T-helper 17 cell (primary cell): ENCODE results near the gene STXBP1. TPM values are rescaled to one million over a fixed set of nuclear protein-coding genes. Genes with fewer than 3 reads are reported as not detected.

Experiments used
- ATAC-seq: fragments of 150-1000 bp; cut with Tn5 transposase; 2 replicates; pipeline ENCODE4 v1.10.0; 2021; ENCODE audit warnings: mild to moderate bottlenecking, moderate library complexity
- DNase-seq, 3 donors: peaks; one replicate each; pipeline versions ENCODE4 v3.0.0 to v3.0.0-alpha.2; 2020 to 2021
- H3K9me3 ChIP-seq: one replicate; pipeline ENCODE4 v1.7.0; 2013; ENCODE audit warnings: low read length, mild to moderate bottlenecking; ENCODE audit not compliant: control insufficient read depth, poor library complexity, severe bottlenecking
- H3K27ac Mint-ChIP-seq: one replicate; pipeline ENCODE4 v1.8.0; 2022; ENCODE audit warnings: mild to moderate bottlenecking, moderate library complexity, mixed read lengths
- H3K27me3 Mint-ChIP-seq: one replicate; pipeline ENCODE4 v1.8.0; 2022; ENCODE audit warnings: mixed read lengths
- H3K36me3 Mint-ChIP-seq: one replicate; pipeline ENCODE4 v1.8.0; 2022; ENCODE audit warnings: low read depth, mixed read lengths
- H3K4me1 Mint-ChIP-seq: one replicate; pipeline ENCODE4 v1.8.0; 2022; ENCODE audit warnings: mild to moderate bottlenecking, mixed read lengths
- H3K4me3 Mint-ChIP-seq: one replicate; pipeline ENCODE4 v1.8.0; 2022; ENCODE audit warnings: mild to moderate bottlenecking, moderate library complexity, mixed read lengths
- total RNA-seq, 4 donors: library from RNA in 2 of 4; stranded (reverse) in 2 of 4; gene quantifications; one replicate each; pipeline ENCODE4 v1.2.3 and lab custom pipeline; 2022 to 2026

Gene STXBP1
- total RNA-seq, 2 donors from 2014 or later, result 6.3 to 8.4 TPM

DNA sequence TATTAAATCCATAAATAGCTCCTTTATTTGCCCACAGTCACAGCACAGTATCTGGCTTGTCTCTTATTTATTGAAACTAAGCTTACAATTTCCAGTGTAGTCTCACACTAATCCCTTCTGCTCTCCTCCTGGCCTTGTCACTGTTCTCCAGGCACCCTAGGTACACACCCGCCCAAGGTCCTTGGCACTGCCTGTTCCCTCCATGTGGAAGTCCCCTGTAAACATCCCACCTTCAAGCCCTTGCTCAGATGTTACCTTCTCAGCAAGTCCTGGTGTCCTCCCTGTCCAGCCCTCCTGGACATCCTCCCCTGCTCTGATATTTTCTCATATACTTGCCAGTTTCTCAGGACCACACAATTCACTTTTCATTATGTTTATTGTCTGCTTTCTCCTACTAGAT is 50.5 kb downstream of the STXBP1 start:
- H3K27me3 Mint-ChIP-seq, result peaks cover 6% of the 10 kb centered on the region
- no peak overlapping the region for H3K4me3 Mint-ChIP-seq
- ATAC-seq (no peak), DNase-seq (no peak)
- no peaks in the 10 kb centered on the region for H3K9me3 ChIP-seq
- no peaks in the 10 kb centered on the region for H3K4me1 Mint-ChIP-seq
- no peak overlapping the region for H3K27ac Mint-ChIP-seq
- peaks cover 8% of the 10 kb centered on the region for H3K36me3 Mint-ChIP-seq

DNA sequence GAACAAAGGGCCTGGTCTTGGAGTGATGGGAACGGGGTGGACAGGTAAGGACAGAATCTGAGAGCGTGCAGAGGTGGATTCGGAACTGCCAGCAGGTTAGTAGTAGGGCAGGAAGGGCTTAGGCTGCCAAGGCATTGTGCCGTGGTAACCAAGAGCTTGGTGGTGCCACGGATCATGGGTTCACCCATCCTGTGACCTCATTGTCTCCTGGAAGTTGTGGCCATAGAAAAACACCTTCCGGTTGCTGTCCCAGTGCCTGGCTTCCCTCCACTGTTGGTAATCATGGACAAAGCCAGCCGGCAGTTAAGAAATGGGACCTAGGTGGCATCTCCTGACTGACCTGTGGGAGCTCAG is 52.2 kb downstream of the STXBP1 start:
- Mint-ChIP-seq H3K27ac (no peak overlapping the region), H3K27me3 (peaks cover 6% of the 10 kb centered on the region), H3K4me1 (no peaks in the 10 kb centered on the region), H3K4me3 (no peak overlapping the region), H3K36me3 (peaks cover 8% of the 10 kb centered on the region)
- ATAC-seq (no peak), DNase-seq (no peak)
- H3K9me3 ChIP-seq, result no peaks in the 10 kb centered on the region

DNA sequence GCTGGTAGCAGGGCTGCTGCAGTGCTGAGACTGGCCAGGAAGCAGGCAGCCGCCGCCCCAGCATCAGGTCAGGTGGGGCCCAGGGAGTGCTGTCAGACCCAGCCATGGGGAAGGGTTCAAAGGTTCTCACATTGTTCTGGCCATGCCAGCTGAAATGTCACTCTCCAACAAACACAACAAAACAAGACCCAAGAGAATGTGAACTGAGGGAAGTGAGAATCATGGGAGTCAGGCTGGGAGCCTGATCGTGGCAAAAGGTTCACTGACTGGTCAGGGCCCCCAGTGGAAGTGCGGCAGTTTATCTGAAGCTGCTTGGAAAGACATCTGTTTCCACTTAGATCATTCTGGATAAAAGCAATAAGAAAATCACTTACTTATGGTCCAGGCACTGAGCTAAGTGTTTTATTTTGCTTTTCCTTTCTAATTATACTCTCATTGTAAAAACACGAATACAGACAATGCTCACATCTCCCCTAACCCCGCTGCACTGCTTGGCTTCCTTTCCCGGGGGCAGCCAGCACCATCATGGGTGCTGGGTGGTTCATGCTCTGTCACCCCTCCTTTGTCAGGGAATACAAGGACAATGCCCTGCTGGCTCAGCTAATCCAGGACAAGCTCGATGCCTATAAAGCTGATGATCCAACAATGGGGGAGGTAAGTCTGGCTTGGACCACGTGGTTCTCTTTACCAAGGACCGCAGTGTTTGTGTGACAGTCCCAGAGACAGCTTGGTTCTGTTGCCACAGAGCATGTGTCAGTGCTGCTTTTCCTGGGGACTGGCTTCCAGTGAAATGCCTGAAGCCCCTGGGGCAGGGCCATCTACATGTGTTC is 52.8 kb downstream of the STXBP1 start:
- Mint-ChIP-seq H3K27me3 (peaks cover 6% of the 10 kb centered on the region), H3K36me3 (peaks cover 8% of the 10 kb centered on the region), H3K4me3 (no peak overlapping the region), H3K4me1 (no peaks in the 10 kb centered on the region), H3K27ac (no peak overlapping the region)
- ATAC-seq, result no peak
- no peak for DNase-seq
- H3K9me3 ChIP-seq, result no peaks in the 10 kb centered on the region

DNA sequence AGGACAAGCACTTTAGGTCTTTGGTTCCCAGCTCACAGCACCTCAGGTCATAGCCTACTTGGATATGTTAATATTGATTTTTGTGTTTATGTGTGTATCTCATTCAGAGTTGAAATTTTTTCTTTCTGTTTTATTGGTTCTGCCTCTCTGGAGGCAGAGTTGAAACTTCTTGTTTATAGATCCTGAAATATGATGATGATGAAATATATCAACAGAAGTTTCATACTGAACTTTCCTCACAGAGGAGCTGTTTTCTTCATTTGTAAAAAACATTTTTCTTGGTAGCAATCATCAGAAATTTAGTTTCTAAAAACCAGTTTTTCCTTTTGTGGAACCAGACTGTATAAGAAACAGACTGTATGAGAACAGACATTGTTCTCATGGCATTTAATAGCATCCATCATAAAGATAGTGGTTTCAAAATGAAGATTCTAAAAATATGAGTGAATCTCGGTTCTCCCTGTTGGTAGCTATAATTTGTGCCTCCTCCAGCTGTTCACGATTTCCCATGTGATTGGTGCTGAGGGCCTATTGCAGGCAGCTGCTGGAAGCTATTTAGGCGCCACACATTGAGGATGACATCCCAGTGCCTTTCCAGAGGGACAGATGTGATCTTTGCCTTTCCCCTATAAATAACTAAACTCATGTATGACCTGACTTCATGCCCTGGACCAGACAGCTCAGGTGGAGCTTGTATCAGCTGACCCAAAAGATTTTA is 55.2 kb downstream of the STXBP1 start:
- Mint-ChIP-seq H3K36me3 (peaks cover 12% of the 10 kb centered on the region), H3K4me3 (no peak overlapping the region), H3K4me1 (peaks cover 3% of the 10 kb centered on the region), H3K27me3 (peaks cover 6% of the 10 kb centered on the region), H3K27ac (no peak overlapping the region)
- DNase-seq (no peak), ATAC-seq (no peak)
- H3K9me3 ChIP-seq, result no peaks in the 10 kb centered on the region

DNA sequence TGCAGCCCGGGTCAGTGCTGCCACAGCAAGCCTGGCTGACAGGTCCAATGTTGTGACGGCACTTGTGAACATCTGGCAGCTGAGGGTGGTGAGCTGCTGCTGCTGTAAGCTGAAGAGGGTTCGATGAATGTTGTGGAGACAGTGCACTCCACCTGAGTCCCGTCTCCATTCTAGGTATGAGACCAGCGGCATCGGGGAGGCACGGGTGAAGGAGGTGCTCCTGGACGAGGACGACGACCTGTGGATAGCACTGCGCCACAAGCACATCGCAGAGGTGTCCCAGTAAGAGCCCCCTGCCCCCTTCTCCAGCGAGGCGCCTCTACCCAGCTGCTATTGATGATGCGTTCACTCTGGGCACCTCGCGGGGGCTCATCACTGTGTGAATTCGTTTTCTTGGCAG is 55.8 kb downstream of the STXBP1 start:
- DNase-seq (no peak), ATAC-seq (no peak)
- Mint-ChIP-seq H3K4me1 (peaks cover 3% of the 10 kb centered on the region), H3K36me3 (peaks cover 8% of the 10 kb centered on the region), H3K27me3 (peaks cover 6% of the 10 kb centered on the region), H3K4me3 (no peak overlapping the region), H3K27ac (no peak overlapping the region)
- H3K9me3 ChIP-seq, result no peaks in the 10 kb centered on the region

DNA sequence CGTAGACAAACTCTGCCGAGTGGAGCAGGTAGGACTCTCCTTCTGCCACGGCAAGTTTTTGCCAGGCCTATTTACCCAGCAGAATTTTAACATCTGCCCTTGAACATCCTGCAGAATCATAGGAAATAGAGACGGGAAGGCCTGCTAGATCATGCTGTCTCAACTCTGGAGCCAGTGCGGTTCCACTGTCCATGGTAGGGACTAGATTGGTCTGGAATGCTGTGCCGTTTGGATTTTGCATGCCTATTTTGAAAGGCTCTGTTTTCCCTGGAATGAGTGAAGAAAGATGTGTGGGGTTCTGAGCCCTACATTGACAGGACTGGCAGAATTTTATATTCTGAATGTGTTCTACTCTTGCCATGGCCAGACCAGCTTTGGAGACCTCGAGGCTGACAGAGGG is 61.2 kb downstream of the STXBP1 start:
- peaks cover 4% of the 10 kb centered on the region for H3K36me3 Mint-ChIP-seq
- H3K27ac Mint-ChIP-seq, result no peak overlapping the region
- H3K9me3 ChIP-seq, result no peaks in the 10 kb centered on the region
- no peaks in the 10 kb centered on the region for H3K27me3 Mint-ChIP-seq
- H3K4me3 Mint-ChIP-seq, result no peak overlapping the region
- ATAC-seq (no peak), DNase-seq (no peak)
- peaks cover 6% of the 10 kb centered on the region for H3K4me1 Mint-ChIP-seq

DNA sequence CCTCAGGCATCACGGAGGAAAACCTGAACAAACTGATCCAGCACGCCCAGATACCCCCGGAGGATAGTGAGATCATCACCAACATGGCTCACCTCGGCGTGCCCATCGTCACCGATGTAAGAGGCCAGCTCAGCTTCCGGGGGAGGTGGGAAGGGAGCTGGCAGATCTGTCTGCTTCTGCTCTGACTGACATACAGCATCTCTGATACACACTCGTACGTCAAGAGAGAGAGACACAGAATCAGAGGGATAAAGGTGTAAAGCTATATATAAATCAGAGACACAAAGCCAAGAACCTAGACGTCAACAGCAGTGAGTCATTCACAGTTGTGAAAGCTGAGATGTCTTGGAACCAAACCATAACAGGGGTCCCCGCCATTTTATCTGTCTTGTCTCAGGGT is 64.6 kb downstream of the STXBP1 start:
- Mint-ChIP-seq H3K27ac (no peak overlapping the region), H3K4me3 (no peak overlapping the region), H3K27me3 (no peaks in the 10 kb centered on the region), H3K4me1 (peaks cover 7% of the 10 kb centered on the region), H3K36me3 (no peaks in the 10 kb centered on the region)
- ATAC-seq, result no peak
- no peaks in the 10 kb centered on the region for H3K9me3 ChIP-seq
- DNase-seq, result no peak

DNA sequence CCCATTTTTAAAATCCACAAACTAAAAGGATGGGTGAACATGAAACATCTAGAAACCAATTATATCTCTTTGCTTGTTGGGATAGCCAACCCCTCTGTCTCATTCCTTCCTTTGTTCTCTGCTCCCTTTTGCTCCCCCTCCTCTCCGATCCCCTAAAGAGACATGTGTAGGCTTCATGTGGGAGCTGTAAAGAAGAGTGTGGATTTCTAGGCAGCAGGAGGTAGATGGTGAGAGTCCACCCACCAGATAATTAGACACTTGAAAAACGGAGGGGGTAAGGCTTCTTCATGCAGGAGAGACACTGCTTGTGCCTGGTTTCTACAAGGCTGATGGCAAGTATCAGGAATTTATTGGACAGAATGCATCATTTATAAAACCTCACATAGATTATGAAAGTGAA is 67.4 kb downstream of the STXBP1 start:
- Mint-ChIP-seq H3K36me3 (no peaks in the 10 kb centered on the region), H3K4me1 (peaks cover 7% of the 10 kb centered on the region), H3K4me3 (no peak overlapping the region), H3K27me3 (no peaks in the 10 kb centered on the region), H3K27ac (no peak overlapping the region)
- ATAC-seq (no peak), DNase-seq (no peak)
- no peaks in the 10 kb centered on the region for H3K9me3 ChIP-seq

DNA sequence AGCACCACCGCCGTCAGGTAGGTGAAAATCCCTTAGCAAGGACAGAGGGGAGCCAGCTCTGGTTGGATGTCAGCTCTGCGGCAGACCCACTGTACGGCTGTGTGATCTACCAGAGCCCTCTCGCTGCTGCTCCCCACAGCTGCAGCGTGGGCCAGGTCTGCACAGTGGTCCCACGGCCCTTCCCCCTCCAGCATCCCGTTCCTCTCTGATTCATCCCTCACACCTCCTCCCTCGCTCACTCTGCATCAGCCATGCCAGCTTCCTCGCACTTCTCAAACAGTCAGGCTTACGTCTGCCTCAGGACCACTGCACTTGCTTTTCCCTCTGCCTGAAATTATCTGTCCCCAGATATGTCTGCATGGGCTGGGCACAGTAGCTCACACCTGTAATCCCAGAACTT is 68.1 kb downstream of the STXBP1 start:
- ATAC-seq (no peak), DNase-seq (no peak)
- H3K27me3 Mint-ChIP-seq, result no peaks in the 10 kb centered on the region
- peaks cover 9% of the 10 kb centered on the region for H3K4me1 Mint-ChIP-seq
- no peak overlapping the region for H3K4me3 Mint-ChIP-seq
- H3K36me3 Mint-ChIP-seq, result no peaks in the 10 kb centered on the region
- no peak overlapping the region for H3K27ac Mint-ChIP-seq
- no peaks in the 10 kb centered on the region for H3K9me3 ChIP-seq

DNA sequence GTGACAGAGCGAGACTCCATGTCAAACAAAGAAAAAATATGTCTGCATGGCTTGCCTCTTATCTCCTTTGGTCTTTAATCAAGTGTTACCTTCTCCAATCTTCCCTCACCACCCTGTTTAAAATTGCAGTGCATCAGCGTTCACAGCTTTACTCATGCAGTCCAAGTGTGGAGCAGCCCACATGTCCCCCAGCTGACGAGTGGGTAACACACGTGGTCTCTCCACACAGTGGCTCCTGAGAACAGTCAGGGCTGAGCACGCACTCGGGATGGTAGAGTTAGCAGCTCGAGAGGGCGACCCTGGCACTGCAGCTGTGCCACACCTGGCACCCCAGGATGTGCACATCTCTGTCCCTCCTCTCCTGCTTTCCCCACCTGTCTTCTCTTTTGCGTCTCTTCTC is 68.8 kb downstream of the STXBP1 start:
- no peak for ATAC-seq
- Mint-ChIP-seq H3K4me3 (no peak overlapping the region), H3K4me1 (peaks cover 7% of the 10 kb centered on the region), H3K36me3 (no peaks in the 10 kb centered on the region), H3K27me3 (no peaks in the 10 kb centered on the region), H3K27ac (no peak overlapping the region)
- DNase-seq, result no peak
- H3K9me3 ChIP-seq, result no peaks in the 10 kb centered on the region

DNA sequence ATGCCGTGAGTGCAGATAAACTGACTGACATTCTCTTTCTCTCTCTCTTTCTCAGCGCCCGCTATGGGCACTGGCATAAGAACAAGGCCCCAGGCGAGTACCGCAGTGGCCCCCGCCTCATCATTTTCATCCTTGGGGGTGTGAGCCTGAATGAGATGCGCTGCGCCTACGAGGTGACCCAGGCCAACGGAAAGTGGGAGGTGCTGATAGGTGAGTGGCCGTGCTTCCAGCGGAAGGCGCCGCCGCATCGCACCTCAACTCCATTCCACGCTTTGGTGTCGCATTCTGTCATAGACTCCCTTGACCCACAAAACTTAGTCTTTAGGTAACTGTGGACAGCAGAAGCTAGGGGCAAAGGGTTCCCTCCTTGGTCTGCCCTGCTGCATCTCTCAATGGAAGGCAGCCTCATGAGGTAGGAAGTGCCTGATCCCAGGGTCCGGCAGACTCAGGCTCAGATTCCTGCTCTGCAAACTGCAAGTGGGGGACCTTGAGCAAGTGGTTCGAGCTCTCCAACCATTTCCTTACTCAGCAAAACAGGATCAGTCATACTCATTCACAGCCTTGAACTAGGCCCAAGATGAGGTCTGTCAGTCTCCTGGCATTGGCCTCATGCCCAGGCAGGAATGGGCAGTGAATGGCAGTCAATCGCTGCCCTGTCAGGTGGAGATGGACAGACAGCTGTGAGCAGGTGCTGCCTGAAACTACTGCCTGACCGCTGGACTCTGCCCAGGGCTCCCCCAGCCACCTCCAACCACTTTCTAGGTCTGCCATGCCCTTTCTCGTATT is 70.5 kb downstream of the STXBP1 start:
- Mint-ChIP-seq H3K27me3 (no peaks in the 10 kb centered on the region), H3K4me3 (no peak overlapping the region), H3K27ac (no peak overlapping the region), H3K36me3 (no peaks in the 10 kb centered on the region), H3K4me1 (peaks cover 6% of the 10 kb centered on the region)
- no peaks in the 10 kb centered on the region for H3K9me3 ChIP-seq
- DNase-seq, result no peak
- ATAC-seq, result no peak

DNA sequence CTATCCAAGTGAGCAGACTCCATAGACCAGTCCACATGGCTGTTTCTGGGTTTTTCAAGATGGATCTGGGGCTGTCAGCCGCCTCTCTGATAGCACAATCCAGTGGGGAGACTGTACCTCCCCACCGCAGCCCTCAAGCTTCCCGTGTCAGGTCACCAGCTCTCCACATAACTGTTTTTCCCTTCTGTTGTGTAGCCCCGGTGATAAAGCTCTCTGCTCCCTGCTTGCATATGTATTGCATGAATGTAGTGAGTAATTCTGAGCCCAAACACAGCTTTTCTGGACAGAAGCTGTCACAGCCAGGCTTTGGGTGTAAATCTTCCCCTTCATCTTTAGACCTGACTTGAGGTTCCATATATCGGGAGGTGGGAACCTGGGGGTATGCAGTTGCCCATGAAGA is 71.6 kb downstream of the STXBP1 start:
- Mint-ChIP-seq H3K27ac (no peak overlapping the region), H3K4me1 (peaks cover 5% of the 10 kb centered on the region), H3K36me3 (no peaks in the 10 kb centered on the region), H3K4me3 (no peak overlapping the region), H3K27me3 (no peaks in the 10 kb centered on the region)
- ATAC-seq (no peak), DNase-seq (no peak)
- no peaks in the 10 kb centered on the region for H3K9me3 ChIP-seq

DNA sequence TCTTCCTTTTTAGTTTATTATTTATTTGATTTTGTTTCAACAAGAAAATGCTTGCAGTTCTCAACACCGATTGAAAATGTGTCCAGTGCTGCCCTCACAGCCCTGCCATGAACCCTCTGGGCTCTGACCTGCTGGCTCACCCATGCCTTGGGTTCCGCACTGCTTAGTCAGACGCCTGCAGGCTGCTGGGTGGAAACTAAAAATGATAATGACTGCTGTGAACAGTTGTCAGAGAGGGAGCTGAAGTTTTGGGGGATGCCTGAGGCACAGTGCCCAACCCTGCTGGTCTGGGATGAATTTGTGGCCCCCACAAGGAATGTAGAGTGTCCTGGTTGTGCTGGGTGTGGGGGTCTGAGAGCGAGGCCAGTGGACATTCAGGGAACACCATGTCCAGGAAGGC is 72.5 kb downstream of the STXBP1 start:
- H3K27ac Mint-ChIP-seq, result no peak overlapping the region
- DNase-seq, result no peak
- no peak overlapping the region for H3K4me3 Mint-ChIP-seq
- ATAC-seq, result no peak
- H3K27me3 Mint-ChIP-seq, result no peaks in the 10 kb centered on the region
- no peaks in the 10 kb centered on the region for H3K36me3 Mint-ChIP-seq
- peaks cover 2% of the 10 kb centered on the region for H3K4me1 Mint-ChIP-seq
- no peaks in the 10 kb centered on the region for H3K9me3 ChIP-seq
